GM18867 (cell line): ENCODE results near the gene BBS4.
"Not testable (repeated sequence)": the region's sequence is repeated elsewhere in the genome, so short reads cannot be mapped to it uniquely, and the experiment has no call there.

ENCODE experiments used
- ATAC-seq: cut with Tn5 transposase; IDR thresholded peaks from one replicate; pipeline ENCODE4 v1.9.1; 2021; ENCODE audit warnings: mild to moderate bottlenecking, moderate library complexity; ENCODE audit not compliant: unreplicated experiment

The BBS4 gene, protein sequence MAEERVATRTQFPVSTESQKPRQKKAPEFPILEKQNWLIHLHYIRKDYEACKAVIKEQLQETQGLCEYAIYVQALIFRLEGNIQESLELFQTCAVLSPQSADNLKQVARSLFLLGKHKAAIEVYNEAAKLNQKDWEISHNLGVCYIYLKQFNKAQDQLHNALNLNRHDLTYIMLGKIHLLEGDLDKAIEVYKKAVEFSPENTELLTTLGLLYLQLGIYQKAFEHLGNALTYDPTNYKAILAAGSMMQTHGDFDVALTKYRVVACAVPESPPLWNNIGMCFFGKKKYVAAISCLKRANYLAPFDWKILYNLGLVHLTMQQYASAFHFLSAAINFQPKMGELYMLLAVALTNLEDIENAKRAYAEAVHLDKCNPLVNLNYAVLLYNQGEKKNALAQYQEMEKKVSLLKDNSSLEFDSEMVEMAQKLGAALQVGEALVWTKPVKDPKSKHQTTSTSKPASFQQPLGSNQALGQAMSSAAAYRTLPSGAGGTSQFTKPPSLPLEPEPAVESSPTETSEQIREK

DNA sequence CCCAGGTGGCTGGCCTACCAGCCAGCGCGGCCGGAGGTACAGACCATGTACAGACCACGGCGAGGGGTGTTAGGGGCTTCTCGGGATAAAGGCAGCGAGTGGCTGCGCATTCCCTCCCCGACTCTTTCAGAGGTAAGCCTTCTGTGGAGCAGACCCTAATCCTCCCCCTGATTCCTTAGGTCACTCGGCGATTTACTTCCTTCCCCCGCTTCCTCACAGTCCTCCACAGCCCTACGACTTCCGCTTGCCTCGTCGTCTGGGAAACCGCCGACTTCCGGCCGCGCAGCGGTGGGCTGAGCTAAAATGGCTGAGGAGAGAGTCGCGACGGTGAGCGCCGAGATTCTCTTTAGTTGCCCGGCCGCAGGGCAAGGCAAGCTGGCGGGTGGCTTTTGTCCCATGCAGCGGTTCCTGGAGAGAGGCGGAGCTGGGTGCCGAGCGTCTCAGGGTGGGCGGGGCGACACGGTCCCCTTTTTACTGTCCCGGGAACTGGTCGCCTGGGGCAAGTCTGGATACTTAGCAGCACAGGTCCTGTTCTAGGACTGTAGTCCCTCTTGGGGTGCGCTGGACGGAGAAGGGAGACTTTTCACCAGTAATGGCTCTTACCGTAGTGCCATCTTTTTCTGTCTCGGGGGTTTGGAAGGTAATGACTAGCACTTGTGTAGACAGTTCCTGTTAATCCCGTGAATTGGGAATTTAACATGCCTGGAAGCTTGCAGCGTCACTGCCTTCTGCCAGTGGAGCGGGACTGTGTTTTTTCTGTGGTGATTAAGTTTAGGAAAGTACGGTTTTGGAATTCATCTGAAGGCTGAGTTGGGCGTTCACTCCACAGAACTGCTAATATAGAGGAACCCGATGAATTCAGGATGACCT lies at the start of gene BBS4, which contains the start of gene HIGD2B:
Gene BBS4 (plus strand): TSS at position 283 of the 870 bp plus-strand sequence. CDS start 21 bp downstream, at position 304.
Gene HIGD2B (minus strand): TSS at position 258 of the 870 bp plus-strand sequence. CDS start 9,808 bp downstream, outside the sequence.
- peak; percentile 97 for ATAC-seq

- ATAC-seq: peak; percentile 70
Measured at GRCh38 chr15:72636519-72637282, 49.3 kb upstream of the BBS4 start.

- not testable (repeated sequence) for ATAC-seq
Measured at GRCh38 chr15:72639759-72640483, 46.1 kb upstream of the BBS4 start.

- not testable (repeated sequence) for ATAC-seq
Measured at GRCh38 chr15:72642271-72642670, 43.7 kb upstream of the BBS4 start.

DNA sequence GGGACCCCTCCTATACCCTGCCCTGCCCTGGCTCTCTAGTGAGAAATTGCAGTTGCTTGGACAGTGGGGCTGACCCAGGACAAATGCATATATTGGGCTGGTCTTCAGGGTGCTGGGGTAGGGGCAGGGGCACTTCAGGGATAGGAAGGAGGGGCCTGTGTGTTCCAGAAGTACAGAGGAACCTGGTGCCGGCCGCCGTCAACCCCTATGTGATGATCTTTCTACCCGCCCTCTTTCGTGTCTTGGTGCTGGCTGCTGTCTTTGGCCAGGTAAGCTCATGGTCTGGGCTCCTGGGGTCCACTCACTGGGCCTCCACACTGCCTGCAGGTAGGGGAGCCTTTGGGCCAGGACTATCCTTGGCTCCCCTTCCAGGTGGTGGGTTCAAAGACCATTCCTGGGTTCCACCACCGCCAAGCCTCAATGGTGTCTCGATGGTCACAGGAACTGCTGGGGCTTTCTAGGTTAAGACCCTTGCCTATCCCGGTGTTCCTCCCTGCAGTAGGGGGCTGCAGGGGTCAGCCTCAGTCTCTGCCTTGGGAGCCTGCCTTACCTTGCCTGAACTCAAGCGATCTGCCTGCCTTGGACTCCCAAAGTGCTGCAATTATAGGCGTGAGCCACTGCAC lies 37.3 kb upstream of the BBS4 start:
- ATAC-seq: not testable (repeated sequence)

- not testable (repeated sequence) for ATAC-seq
Measured at GRCh38 chr15:72654397-72654796, 31.6 kb upstream of the BBS4 start, which contains the start of gene GOLGA6B. Gene GOLGA6B, plus strand, starts transcription at chr15:72654697. Its CDS starts 41 bp downstream, at chr15:72654738.

- ATAC-seq: not testable (repeated sequence)
Measured at GRCh38 chr15:72656014-72656413, 30.0 kb upstream of the BBS4 start.

GRCh38 chr15:72661081-72661480 lies 24.9 kb upstream of the BBS4 start:
- not testable (repeated sequence) for ATAC-seq

GRCh38 chr15:72663931-72664330 lies 22.1 kb upstream of the BBS4 start:
- not testable (repeated sequence) for ATAC-seq

DNA sequence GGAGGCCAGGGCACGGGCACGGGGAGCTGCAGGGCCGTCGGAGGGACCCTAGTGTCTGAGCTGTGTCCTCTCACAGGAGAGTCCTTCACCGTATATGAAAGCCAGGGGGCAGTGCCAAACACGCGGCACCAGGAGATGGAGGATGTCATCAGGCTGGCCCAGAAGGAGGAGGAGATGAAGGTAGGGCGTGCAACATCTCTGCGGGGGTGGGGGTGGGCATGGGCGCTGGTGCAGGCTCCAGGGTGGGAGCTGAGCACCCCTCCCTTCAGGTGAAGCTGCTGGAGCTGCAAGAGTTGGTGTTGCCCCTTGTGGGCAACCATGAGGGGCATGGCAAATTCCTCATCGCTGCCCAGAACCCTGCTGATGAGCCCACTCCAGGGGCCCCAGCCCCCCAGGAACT lies 20.3 kb upstream of the BBS4 start:
- not testable (repeated sequence) for ATAC-seq

GRCh38 chr15:72669803-72670202 lies 16.2 kb upstream of the BBS4 start:
- ATAC-seq: not testable (repeated sequence)

- ATAC-seq: peak; percentile 85
Measured at GRCh38 chr15:72670656-72671352, 15.2 kb upstream of the BBS4 start.

DNA sequence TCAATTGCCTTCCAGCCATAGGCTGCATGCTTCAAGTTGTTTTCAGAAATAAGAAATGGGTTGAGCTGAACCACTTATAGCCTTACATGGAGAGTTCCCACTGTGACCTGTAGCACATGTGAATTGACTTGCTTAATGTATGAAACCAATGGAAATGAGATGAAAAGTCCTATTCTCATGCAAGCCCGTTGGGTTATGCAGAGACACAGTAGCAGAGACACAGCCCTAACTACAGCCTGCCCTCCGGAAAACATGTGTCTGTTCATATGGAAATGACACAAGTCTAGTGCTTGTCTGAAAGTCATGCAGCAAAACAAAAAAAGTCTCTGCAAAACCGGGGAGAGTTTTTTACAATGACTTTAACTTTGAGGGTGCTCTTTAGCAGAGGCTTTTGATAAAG lies 14.5 kb upstream of the BBS4 start:
- ATAC-seq: no peak

DNA sequence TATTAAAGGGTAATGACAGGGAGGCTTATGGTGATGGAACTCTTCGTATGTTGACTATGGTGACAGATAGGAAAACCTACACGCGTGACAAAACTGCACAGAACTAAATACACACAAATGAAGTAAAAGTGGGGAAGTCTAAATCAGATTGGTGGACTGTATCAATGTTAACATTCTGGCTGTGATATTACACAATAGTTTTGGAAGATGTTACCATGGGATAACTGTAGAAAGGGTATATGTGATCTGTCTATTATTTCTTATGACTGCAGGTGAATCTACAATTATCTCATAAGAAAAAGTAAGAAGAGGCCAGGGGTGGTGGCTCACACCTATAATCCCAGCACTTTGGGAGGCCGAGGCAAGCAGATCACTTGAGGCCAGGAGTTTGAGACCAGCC lies 9.2 kb upstream of the BBS4 start:
- ATAC-seq: no peak

DNA sequence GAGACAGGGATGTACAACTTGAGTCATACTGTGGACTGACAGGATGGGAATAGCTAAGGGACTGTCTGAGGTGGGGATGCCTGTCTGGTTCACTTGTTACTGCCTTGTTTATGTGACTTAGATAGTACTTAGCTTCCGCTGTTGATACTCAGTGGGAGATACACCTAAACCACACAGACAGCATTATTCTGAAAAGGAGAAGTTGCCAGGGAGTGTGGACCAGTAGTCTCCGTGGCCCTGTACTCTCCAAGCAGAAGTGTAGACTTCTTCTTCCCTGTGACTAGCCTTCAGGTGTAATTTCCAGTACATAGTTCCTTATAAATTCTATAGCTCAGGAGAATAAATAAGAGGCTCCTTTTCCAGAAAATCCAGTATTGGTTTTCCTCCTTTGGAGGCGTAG lies 5.1 kb upstream of the BBS4 start:
- ATAC-seq: no peak

GRCh38 chr15:72682772-72683171 lies 3.2 kb upstream of the BBS4 start:
- no peak for ATAC-seq

DNA sequence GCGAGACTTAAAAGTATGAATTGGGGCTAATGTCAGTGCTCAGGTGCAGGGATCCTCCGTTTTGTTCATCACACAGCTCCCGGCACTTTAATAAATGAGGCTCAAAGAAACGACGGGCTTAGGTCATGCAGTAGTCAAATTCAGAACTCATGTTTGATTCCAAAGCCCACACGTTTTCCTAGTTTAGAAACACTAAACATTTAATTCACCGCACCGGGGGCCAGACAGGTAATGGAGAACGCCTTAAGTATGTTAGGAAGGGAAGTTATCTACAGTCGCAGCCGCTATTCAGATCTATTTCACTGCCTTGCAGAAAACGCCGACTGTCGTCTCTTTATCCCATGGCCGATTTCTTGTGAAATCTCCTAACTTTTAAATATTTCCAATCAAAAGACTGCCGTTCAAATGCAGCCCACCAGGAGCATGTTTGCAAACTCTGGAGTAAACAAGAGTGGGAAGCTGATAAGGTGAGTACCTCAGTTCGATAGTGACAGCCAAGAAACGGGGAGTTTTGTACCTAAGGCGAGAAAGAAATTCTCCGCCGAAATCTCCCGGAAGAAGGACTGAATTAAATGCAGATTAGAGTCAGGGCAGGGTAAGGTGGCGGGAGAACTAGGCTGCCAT lies 594 bp upstream of the BBS4 start:
- ATAC-seq: no peak

- ATAC-seq: no peak
Measured at GRCh38 chr15:72688697-72689096, 2.7 kb downstream of the BBS4 start.
